HEK293 (cell line): ENCODE data around the gene TSPAN9.

Source experiments
- CTCF ChIA-PET: fragments of 350-600 bp; formaldehyde crosslinking; extraction: SDS; loops from one replicate; lab custom pipeline; 2021; ENCODE audit warnings: antibody characterized with exemption; lab: Yijun Ruan, JAX
- POLR2A ChIA-PET: fragments of 300-600 bp; formaldehyde crosslinking; extraction: SDS; loops from one replicate; lab custom pipeline; 2020; ENCODE audit warnings: antibody characterized with exemption, inconsistent platforms; lab: Yijun Ruan, JAX
- H3K27ac ChIP-seq: fragments of 200-500 bp; sonication (Bioruptor generic); 2 replicates; pipeline ENCODE4 v1.5.1; 2014; ENCODE audit warnings: low read depth, low read length, control low read depth, inconsistent platforms; ENCODE audit errors: extremely low read depth
- H3K36me3 ChIP-seq, 2 experiments: fragments of 200-500 bp in 1 of 2; sonication (Bioruptor generic) in 1 of 2; 1 replicate in 1 of 2; 2 replicates in 1 of 2; pipeline ENCODE4 v1.5.1; 2014 to 2017; ENCODE audit warnings: inconsistent platforms in 2 of 2, low read length in 2 of 2; ENCODE audit not compliant: control insufficient read depth in 2 of 2, insufficient read depth in 1 of 2
- H3K4me1 ChIP-seq: fragments of 200-500 bp; sonication (Bioruptor generic); 2 replicates; pipeline ENCODE4 v1.5.1; 2014; ENCODE audit warnings: mild to moderate bottlenecking, low read length, inconsistent platforms; ENCODE audit not compliant: control insufficient read depth, insufficient read depth
- H3K4me3 ChIP-seq: 2 replicates; pipeline ENCODE4 v1.5.1; 2011; ENCODE audit warnings: low read depth, mild to moderate bottlenecking, control low read depth, low read length, moderate library complexity
- H3K9me3 ChIP-seq: fragments of 200-500 bp; sonication (Bioruptor generic); 2 replicates; pipeline ENCODE4 v1.5.1; 2014; ENCODE audit warnings: low read depth, low read length, inconsistent platforms; ENCODE audit not compliant: control insufficient read depth, insufficient read depth
- EGR2 ChIP-seq: fragments of 450-650 bp; formaldehyde crosslinking; IDR thresholded peaks from 2 replicates; pipeline ENCODE4 v1.5.1; 2016; ENCODE audit warnings: low read depth, missing biosample characterization, missing genetic modification characterization
- KLF1 ChIP-seq: fragments of 450-650 bp; formaldehyde crosslinking; IDR thresholded peaks from 2 replicates; pipeline ENCODE4 v1.5.1; 2016; ENCODE audit warnings: missing biosample characterization, missing genetic modification characterization
- MYNN ChIP-seq: fragments of 450-650 bp; formaldehyde crosslinking; IDR thresholded peaks from 2 replicates; pipeline ENCODE4 v1.5.1; 2016; ENCODE audit warnings: missing biosample characterization, missing genetic modification characterization, borderline replicate concordance
- SP7 ChIP-seq: fragments of 450-650 bp; formaldehyde crosslinking; IDR thresholded peaks from 2 replicates; pipeline ENCODE4 v1.5.1; 2016; ENCODE audit warnings: missing biosample characterization, missing genetic modification characterization
- WT1 ChIP-seq: fragments of 450-650 bp; formaldehyde crosslinking; IDR thresholded peaks from 2 replicates; pipeline ENCODE4 v1.5.1; 2016; ENCODE audit warnings: missing biosample characterization, missing genetic modification characterization
- YY1 ChIP-seq: fragments of 450-650 bp; formaldehyde crosslinking; IDR thresholded peaks from 2 replicates; pipeline ENCODE4 v1.5.1; 2018; ENCODE audit warnings: missing biosample characterization, missing genetic modification characterization
- ZBTB1 ChIP-seq: fragments of 450-650 bp; formaldehyde crosslinking; IDR thresholded peaks from 2 replicates; pipeline ENCODE4 v1.5.1; 2016; ENCODE audit warnings: missing biosample characterization, missing genetic modification characterization
- ZEB2 ChIP-seq: fragments of 450-650 bp; formaldehyde crosslinking; IDR thresholded peaks from 2 replicates; pipeline ENCODE4 v1.5.1; 2016; ENCODE audit warnings: missing biosample characterization, missing genetic modification characterization
- ZNF121 ChIP-seq: fragments of 450-650 bp; formaldehyde crosslinking; IDR thresholded peaks from 2 replicates; pipeline ENCODE4 v1.5.1; 2016; ENCODE audit warnings: missing biosample characterization, missing genetic modification characterization
- ZNF133 ChIP-seq: fragments of 450-650 bp; formaldehyde crosslinking; IDR thresholded peaks from 2 replicates; pipeline ENCODE4 v1.5.1; 2016; ENCODE audit warnings: missing biosample characterization, missing genetic modification characterization
- ZNF184 ChIP-seq: fragments of 450-650 bp; IDR thresholded peaks from 2 replicates; pipeline ENCODE4 v1.5.1; 2018; ENCODE audit warnings: missing biosample characterization, mild to moderate bottlenecking, missing genetic modification characterization
- ZNF211 ChIP-seq: fragments of 450-650 bp; formaldehyde crosslinking; IDR thresholded peaks from 2 replicates; pipeline ENCODE4 v1.5.1; 2016; ENCODE audit warnings: low read depth, missing biosample characterization, missing genetic modification characterization
- ZNF514 ChIP-seq: fragments of 450-650 bp; formaldehyde crosslinking; IDR thresholded peaks from 2 replicates; pipeline ENCODE4 v1.5.1; 2016; ENCODE audit warnings: missing biosample characterization, missing genetic modification characterization
- ZNF521 ChIP-seq: fragments of 450-650 bp; formaldehyde crosslinking; IDR thresholded peaks from 2 replicates; pipeline ENCODE4 v1.5.1; 2017; ENCODE audit warnings: missing biosample characterization, mild to moderate bottlenecking, missing genetic modification characterization
- ZNF600 ChIP-seq: fragments of 450-650 bp; formaldehyde crosslinking; IDR thresholded peaks from 2 replicates; pipeline ENCODE4 v1.5.1; 2016; ENCODE audit warnings: missing biosample characterization, missing genetic modification characterization
- ZSCAN23 ChIP-seq: fragments of 450-650 bp; formaldehyde crosslinking; IDR thresholded peaks from 2 replicates; pipeline ENCODE4 v1.5.1; 2016; ENCODE audit warnings: missing biosample characterization, missing genetic modification characterization
- TF ChIP-seq, protein P1 (sequence below): fragments of 450-650 bp; formaldehyde crosslinking; IDR thresholded peaks from 2 replicates; pipeline ENCODE4 v1.5.1; 2016; ENCODE audit warnings: missing biosample characterization, missing genetic modification characterization
- TF ChIP-seq, protein P2 (sequence below): fragments of 450-650 bp; formaldehyde crosslinking; IDR thresholded peaks from 2 replicates; pipeline ENCODE4 v1.5.1; 2016; ENCODE audit warnings: missing biosample characterization, missing genetic modification characterization
- TF ChIP-seq, protein P3 (sequence below): fragments of 450-650 bp; formaldehyde crosslinking; IDR thresholded peaks from 2 replicates; pipeline ENCODE4 v1.5.1; 2017; ENCODE audit warnings: missing biosample characterization, missing genetic modification characterization
- TF ChIP-seq, protein P4 (sequence below): fragments of 450-650 bp; formaldehyde crosslinking; IDR thresholded peaks from 2 replicates; pipeline ENCODE4 v1.5.1; 2016; ENCODE audit warnings: missing biosample characterization, missing genetic modification characterization, borderline replicate concordance

The TSPAN9 gene

DNA sequence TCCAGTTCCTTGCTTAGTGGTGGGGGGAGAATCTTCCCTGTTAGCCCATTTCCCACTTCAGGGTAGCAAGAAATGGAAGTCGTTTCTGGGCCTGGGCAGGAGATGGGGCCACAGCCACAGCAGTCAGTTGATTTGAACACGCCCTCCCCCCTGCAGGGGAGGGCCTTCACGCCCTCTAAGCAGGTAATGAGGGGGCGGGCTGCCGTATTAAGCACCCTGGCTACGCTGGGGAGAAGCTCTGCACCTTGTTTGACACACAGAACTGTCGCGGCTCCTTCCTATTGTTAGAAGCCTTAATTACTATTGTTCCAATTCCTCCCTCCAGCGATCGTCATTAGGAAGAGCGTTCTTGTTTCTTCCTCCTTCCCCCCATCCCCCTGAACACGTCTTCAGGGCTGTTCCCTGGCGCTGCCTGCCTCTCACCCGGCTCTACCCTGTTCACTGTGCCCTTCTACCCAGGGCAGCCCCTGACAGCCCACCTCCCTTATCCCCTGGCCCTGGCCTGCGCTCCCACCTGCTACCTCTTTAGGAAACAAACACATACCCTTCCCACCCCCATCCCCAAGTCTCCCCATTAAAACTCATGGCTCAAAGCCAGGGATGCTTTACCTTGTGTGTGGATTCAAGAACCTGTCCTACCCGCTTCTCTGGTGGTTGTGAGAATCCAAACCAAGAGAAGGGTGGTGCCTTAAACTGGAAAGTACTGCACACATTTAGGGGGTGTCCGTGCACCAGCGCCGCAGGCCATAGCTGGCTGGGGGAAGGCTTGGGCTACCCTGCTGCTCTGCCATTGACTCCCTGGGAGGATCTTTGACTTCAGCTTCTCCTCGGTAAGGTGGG is 137.6 kb downstream of the TSPAN9 start:
- POLR2A ChIA-PET, result no interaction called here
- Histone ChIP-seq H3K4me1 (peaks cover 6% of the 10 kb centered on the region; the same call in 1 of the 2 replicates), H3K36me3 (no peaks in the 10 kb centered on the region), H3K27ac (no peak overlapping the region), H3K9me3 (no peaks in the 10 kb centered on the region), H3K4me3 (no peak overlapping the region)
- CTCF ChIA-PET, result interaction anchor here (0.6 to 7.1 kb wide), 5 partner anchors 12 to 85 kb away, joined by 3 to 36 read pairs (median 3); no protein-coding TSS in a partner anchor
- TF ChIP-seq KLF1 (tag by site-specific recombination), result peak; percentile 33; the same call in 1 of the 2 replicates
- no peak for TF ChIP-seq ZNF211 (tag by site-specific recombination)
- TF ChIP-seq ZEB2 (tag by site-specific recombination), result no peak
- TF ChIP-seq WT1 (tag by site-specific recombination), result no peak
- no peak for TF ChIP-seq ZNF184 (tag by site-specific recombination)
- no peak for TF ChIP-seq MYNN (tag by site-specific recombination)
- TF ChIP-seq ZNF133 (tag by site-specific recombination), result no peak
- TF ChIP-seq ZNF514 (tag by site-specific recombination), result no peak
- no peak for TF ChIP-seq ZSCAN23 (tag by site-specific recombination)
- TF ChIP-seq, protein P1, sequence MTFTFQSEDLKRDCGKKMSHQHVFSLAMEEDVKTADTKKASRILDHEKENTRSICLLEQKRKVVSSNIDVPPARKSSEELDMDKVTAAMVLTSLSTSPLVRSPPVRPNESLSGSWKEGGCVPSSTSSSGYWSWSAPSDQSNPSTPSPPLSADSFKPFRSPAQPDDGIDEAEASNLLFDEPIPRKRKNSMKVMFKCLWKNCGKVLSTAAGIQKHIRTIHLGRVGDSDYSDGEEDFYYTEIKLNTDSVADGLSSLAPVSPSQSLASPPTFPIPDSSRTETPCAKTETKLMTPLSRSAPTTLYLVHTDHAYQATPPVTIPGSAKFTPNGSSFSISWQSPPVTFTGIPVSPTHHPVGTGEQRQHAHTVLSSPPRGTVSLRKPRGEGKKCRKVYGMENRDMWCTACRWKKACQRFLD (tag by site-specific recombination), result no peak
- TF ChIP-seq ZNF600 (tag by site-specific recombination), result no peak
- TF ChIP-seq, protein P2, sequence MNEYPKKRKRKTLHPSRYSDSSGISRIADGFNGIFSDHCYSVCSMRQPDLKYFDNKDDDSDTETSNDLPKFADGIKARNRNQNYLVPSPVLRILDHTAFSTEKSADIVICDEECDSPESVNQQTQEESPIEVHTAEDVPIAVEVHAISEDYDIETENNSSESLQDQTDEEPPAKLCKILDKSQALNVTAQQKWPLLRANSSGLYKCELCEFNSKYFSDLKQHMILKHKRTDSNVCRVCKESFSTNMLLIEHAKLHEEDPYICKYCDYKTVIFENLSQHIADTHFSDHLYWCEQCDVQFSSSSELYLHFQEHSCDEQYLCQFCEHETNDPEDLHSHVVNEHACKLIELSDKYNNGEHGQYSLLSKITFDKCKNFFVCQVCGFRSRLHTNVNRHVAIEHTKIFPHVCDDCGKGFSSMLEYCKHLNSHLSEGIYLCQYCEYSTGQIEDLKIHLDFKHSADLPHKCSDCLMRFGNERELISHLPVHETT (tag by site-specific recombination), result no peak
- TF ChIP-seq ZBTB1, result no peak
- no peak for TF ChIP-seq ZNF521 (tag by site-specific recombination)
- TF ChIP-seq ZNF121 (tag by site-specific recombination), result no peak
- TF ChIP-seq SP7 (tag by site-specific recombination), result 0 out of 2 replicates have a peak, but pooled peaks have one; percentile 22
- TF ChIP-seq, protein P3, sequence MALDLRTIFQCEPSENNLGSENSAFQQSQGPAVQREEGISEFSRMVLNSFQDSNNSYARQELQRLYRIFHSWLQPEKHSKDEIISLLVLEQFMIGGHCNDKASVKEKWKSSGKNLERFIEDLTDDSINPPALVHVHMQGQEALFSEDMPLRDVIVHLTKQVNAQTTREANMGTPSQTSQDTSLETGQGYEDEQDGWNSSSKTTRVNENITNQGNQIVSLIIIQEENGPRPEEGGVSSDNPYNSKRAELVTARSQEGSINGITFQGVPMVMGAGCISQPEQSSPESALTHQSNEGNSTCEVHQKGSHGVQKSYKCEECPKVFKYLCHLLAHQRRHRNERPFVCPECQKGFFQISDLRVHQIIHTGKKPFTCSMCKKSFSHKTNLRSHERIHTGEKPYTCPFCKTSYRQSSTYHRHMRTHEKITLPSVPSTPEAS (tag by site-specific recombination), result no peak
- TF ChIP-seq, protein P4, sequence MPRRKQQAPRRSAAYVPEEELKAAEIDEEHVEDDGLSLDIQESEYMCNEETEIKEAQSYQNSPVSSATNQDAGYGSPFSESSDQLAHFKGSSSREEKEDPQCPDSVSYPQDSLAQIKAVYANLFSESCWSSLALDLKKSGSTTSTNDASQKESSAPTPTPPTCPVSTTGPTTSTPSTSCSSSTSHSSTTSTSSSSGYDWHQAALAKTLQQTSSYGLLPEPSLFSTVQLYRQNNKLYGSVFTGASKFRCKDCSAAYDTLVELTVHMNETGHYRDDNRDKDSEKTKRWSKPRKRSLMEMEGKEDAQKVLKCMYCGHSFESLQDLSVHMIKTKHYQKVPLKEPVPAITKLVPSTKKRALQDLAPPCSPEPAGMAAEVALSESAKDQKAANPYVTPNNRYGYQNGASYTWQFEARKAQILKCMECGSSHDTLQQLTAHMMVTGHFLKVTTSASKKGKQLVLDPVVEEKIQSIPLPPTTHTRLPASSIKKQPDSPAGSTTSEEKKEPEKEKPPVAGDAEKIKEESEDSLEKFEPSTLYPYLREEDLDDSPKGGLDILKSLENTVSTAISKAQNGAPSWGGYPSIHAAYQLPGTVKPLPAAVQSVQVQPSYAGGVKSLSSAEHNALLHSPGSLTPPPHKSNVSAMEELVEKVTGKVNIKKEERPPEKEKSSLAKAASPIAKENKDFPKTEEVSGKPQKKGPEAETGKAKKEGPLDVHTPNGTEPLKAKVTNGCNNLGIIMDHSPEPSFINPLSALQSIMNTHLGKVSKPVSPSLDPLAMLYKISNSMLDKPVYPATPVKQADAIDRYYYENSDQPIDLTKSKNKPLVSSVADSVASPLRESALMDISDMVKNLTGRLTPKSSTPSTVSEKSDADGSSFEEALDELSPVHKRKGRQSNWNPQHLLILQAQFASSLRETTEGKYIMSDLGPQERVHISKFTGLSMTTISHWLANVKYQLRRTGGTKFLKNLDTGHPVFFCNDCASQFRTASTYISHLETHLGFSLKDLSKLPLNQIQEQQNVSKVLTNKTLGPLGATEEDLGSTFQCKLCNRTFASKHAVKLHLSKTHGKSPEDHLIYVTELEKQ (tag by site-specific recombination), result no peak
- 0 out of 2 replicates have a peak, but pooled peaks have one; percentile 20 for TF ChIP-seq EGR2 (tag by site-specific recombination)
- no peak for TF ChIP-seq YY1 (tag by site-specific recombination)
